HL-60 (cell line): ENCODE results near the gene IRX5.

Experiments used
- DNase-seq, 2 experiments: peaks; one replicate each; pipeline ENCODE4 v3.0.0-alpha.2; 2010 to 2020; ENCODE audit warnings: low read depth in 1 of 2, low spot score in 1 of 2
- H3K27ac ChIP-seq: fragments of 250-450 bp; sonication (Bioruptor Pico); replicated peaks from 2 replicates; pipeline ENCODE4 v1.5.1; 2020; ENCODE audit warnings: mild to moderate bottlenecking, moderate library complexity
- H3K27me3 ChIP-seq: fragments of 250-450 bp; sonication (Bioruptor Pico); 2 replicates; pipeline ENCODE4 v1.5.1; 2021; ENCODE audit warnings: mild to moderate bottlenecking, moderate library complexity; ENCODE audit not compliant: insufficient read depth, poor library complexity, severe bottlenecking
- H3K4me3 ChIP-seq: replicated peaks from 2 replicates; pipeline ENCODE4 v1.5.1; 2011; ENCODE audit warnings: mild to moderate bottlenecking, control low read depth, low read length; ENCODE audit not compliant: insufficient read depth
- GABPA ChIP-seq: IDR thresholded peaks from 2 replicates; pipeline ENCODE4 v1.6.1; 2012; ENCODE audit warnings: low read depth
- POLR2AphosphoS5 ChIP-seq: IDR thresholded peaks from 2 replicates; pipeline ENCODE4 v1.6.1; 2012; ENCODE audit warnings: low read depth
- SPI1 ChIP-seq: IDR thresholded peaks from 2 replicates; pipeline ENCODE4 v1.6.1; 2012; ENCODE audit warnings: low read depth, mild to moderate bottlenecking, borderline replicate concordance
- TF ChIP-seq, protein P1 (sequence below): IDR thresholded peaks from one replicate; pipeline ENCODE4 v1.5.1; 2011; ENCODE audit warnings: low read length, control low read depth, inconsistent platforms; ENCODE audit not compliant: insufficient read depth
- TF ChIP-seq, protein P2 (sequence below): IDR thresholded peaks from 2 replicates; pipeline ENCODE4 v1.6.1; 2012; ENCODE audit warnings: low read depth; ENCODE audit not compliant: insufficient replicate concordance

The IRX5 gene

DNA sequence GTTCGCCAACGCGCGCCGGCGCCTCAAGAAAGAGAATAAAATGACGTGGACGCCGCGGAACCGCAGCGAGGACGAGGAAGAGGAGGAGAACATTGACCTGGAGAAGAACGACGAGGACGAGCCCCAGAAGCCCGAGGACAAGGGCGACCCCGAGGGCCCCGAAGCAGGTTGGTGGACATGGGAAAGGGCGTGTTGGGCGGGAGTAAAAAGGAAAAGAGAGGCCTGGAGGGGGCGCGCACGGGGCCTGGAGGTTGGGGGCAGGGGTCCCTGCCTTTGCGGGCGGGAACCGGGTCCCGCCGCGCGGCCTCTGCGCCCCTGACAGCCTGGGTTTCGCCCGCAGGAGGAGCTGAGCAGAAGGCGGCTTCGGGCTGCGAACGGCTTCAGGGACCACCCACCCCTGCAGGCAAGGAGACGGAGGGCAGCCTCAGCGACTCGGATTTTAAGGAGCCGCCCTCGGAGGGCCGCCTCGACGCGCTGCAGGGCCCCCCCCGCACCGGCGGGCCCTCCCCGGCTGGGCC, 2.1 kb downstream of the IRX5 start:
- no peak overlapping the region for H3K27ac ChIP-seq
- H3K27me3 ChIP-seq: no peaks in the 10 kb centered on the region
- H3K4me3 ChIP-seq: no peak overlapping the region
- TF ChIP-seq GABPA: no peak
- no peak for TF ChIP-seq SPI1
- TF ChIP-seq, protein P1, sequence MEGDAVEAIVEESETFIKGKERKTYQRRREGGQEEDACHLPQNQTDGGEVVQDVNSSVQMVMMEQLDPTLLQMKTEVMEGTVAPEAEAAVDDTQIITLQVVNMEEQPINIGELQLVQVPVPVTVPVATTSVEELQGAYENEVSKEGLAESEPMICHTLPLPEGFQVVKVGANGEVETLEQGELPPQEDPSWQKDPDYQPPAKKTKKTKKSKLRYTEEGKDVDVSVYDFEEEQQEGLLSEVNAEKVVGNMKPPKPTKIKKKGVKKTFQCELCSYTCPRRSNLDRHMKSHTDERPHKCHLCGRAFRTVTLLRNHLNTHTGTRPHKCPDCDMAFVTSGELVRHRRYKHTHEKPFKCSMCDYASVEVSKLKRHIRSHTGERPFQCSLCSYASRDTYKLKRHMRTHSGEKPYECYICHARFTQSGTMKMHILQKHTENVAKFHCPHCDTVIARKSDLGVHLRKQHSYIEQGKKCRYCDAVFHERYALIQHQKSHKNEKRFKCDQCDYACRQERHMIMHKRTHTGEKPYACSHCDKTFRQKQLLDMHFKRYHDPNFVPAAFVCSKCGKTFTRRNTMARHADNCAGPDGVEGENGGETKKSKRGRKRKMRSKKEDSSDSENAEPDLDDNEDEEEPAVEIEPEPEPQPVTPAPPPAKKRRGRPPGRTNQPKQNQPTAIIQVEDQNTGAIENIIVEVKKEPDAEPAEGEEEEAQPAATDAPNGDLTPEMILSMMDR: no peak
- TF ChIP-seq, protein P2, sequence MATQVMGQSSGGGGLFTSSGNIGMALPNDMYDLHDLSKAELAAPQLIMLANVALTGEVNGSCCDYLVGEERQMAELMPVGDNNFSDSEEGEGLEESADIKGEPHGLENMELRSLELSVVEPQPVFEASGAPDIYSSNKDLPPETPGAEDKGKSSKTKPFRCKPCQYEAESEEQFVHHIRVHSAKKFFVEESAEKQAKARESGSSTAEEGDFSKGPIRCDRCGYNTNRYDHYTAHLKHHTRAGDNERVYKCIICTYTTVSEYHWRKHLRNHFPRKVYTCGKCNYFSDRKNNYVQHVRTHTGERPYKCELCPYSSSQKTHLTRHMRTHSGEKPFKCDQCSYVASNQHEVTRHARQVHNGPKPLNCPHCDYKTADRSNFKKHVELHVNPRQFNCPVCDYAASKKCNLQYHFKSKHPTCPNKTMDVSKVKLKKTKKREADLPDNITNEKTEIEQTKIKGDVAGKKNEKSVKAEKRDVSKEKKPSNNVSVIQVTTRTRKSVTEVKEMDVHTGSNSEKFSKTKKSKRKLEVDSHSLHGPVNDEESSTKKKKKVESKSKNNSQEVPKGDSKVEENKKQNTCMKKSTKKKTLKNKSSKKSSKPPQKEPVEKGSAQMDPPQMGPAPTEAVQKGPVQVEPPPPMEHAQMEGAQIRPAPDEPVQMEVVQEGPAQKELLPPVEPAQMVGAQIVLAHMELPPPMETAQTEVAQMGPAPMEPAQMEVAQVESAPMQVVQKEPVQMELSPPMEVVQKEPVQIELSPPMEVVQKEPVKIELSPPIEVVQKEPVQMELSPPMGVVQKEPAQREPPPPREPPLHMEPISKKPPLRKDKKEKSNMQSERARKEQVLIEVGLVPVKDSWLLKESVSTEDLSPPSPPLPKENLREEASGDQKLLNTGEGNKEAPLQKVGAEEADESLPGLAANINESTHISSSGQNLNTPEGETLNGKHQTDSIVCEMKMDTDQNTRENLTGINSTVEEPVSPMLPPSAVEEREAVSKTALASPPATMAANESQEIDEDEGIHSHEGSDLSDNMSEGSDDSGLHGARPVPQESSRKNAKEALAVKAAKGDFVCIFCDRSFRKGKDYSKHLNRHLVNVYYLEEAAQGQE: no peak
- no peak for TF ChIP-seq POLR2AphosphoS5
- no peak for DNase-seq

DNA sequence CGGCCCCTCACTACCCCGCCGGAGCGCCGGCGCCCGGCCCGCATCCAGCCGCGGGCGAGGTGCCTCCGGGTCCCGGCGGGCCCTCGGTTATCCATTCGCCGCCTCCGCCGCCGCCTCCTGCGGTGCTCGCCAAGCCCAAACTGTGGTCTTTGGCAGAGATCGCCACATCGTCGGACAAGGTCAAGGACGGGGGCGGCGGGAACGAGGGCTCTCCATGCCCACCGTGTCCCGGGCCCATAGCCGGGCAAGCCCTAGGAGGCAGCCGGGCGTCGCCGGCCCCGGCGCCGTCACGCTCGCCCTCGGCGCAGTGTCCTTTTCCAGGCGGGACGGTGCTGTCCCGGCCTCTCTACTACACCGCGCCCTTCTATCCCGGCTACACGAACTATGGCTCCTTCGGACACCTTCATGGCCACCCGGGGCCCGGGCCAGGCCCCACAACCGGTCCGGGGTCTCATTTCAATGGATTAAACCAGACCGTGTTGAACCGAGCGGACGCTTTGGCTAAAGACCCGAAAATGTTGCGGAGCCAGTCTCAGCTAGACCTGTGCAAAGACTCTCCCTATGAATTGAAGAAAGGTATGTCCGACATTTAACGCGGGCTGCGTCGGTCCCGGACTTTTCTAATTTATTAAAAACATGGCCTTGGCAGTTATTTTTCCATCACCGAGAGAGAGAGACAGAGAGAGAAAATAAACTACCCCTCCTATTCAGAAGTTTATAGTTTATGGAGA, 2.8 kb downstream of the IRX5 start:
- no peak overlapping the region for H3K4me3 ChIP-seq
- no peak for TF ChIP-seq POLR2AphosphoS5
- TF ChIP-seq, protein P1: no peak
- TF ChIP-seq SPI1: no peak
- TF ChIP-seq GABPA: no peak
- TF ChIP-seq, protein P2: no peak
- no peaks in the 10 kb centered on the region for H3K27me3 ChIP-seq
- no peak overlapping the region for H3K27ac ChIP-seq
- no peak for DNase-seq

DNA sequence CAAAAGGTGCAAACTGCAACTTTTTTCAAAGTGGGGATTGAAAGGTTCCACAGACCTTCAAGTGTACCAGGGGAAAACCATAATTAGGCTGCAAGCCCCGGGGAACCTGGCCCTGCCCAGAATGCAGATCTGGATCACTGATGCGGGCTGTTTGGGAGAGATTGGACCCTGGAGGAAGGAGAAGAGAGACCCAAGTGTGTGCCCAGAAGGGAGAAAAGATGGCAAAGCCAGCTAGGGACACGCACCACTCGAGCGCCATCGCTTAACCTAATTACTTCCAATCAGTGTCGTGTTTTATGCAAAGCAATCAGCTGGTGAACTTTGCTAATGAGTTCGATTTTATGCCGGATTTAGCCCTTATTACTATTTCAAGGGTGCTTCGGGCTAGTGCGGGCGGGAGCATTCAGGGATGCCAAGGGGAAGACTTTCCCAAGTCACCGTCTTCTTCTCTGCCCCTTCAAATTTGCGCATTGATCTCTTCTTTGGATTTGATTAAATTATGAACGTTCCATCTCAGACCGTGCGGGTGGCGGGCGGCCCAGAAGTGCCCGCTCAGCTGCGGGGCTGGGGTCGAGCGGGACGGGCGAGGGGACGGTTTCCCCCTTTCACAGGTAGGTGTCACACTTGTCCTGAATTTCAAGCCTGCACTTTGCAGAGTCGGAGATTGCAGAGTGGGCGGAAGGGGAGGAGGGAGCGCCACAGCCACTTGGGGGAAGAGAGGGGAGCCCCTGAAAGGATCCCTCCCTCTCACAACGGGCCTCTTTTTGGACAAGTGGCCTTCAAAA, 4.0 kb downstream of the IRX5 start:
- no peak overlapping the region for H3K4me3 ChIP-seq
- DNase-seq: no peak
- peaks cover 4% of the 10 kb centered on the region for H3K27me3 ChIP-seq
- no peak overlapping the region for H3K27ac ChIP-seq
- TF ChIP-seq SPI1 (no peak), POLR2AphosphoS5 (no peak)
- TF ChIP-seq, protein P1: no peak
- TF ChIP-seq, protein P2: no peak
